Neural cell (in vitro differentiated cells): ENCODE data around the gene NCS1. TPM values are rescaled to one million over a fixed set of nuclear protein-coding genes. Genes with fewer than 3 reads are reported as not detected.

Source experiments
- H2AFZ ChIP-seq: fragments of 200-600, 300-800 bp; sonication (generic), shearing (Covaris generic); 2 replicates; pipeline ENCODE4 v1.6.0; 2014; ENCODE audit warnings: low read depth, mild to moderate bottlenecking, antibody characterized with exemption, low read length, moderate library complexity
- H3F3A ChIP-seq: fragments of 200-600 bp; shearing (Covaris generic); 2 replicates; pipeline ENCODE4 v1.6.1; 2016; ENCODE audit warnings: mild to moderate bottlenecking, moderate library complexity, mixed read lengths, antibody characterized with exemption, low read length; ENCODE audit not compliant: insufficient read depth, poor library complexity, severe bottlenecking
- H3K27ac ChIP-seq: fragments of 200-600, 300-800 bp; sonication (generic), shearing (Covaris generic); 2 replicates; pipeline ENCODE4 v1.5.1; 2014; ENCODE audit warnings: mild to moderate bottlenecking, low read length, moderate library complexity
- H3K27me3 ChIP-seq: fragments of 300-800, 200-600 bp; sonication (generic), shearing (Covaris generic); 2 replicates; pipeline ENCODE4 v1.6.0; 2014; ENCODE audit warnings: mild to moderate bottlenecking, low read depth, low read length, moderate library complexity; ENCODE audit not compliant: insufficient read depth
- H3K36me3 ChIP-seq: fragments of 300-800, 200-600 bp; sonication (generic), shearing (Covaris generic); 2 replicates; pipeline ENCODE4 v1.5.1; 2014; ENCODE audit warnings: mild to moderate bottlenecking, antibody characterized with exemption, low read length, moderate library complexity; ENCODE audit not compliant: insufficient read depth
- H3K4me2 ChIP-seq: fragments of 300-800, 200-600 bp; sonication (generic), shearing (Covaris generic); 2 replicates; pipeline ENCODE4 v1.6.0; 2014; ENCODE audit warnings: mild to moderate bottlenecking, low read length
- H3K4me3 ChIP-seq: fragments of 300-800, 200-600 bp; sonication (generic), shearing (Covaris generic); 2 replicates; pipeline ENCODE4 v1.5.1; 2014; ENCODE audit warnings: mild to moderate bottlenecking, low read length, moderate library complexity
- H3K79me2 ChIP-seq: fragments of 200-600 bp; shearing (Covaris generic); replicated peaks from 2 replicates; pipeline ENCODE4 v1.6.0; 2014; ENCODE audit warnings: mild to moderate bottlenecking, low read length, moderate library complexity; ENCODE audit not compliant: insufficient read depth
- H3K9ac ChIP-seq: fragments of 300-800, 200-600 bp; sonication (generic), shearing (Covaris generic); 2 replicates; pipeline ENCODE4 v1.6.1; 2016; ENCODE audit warnings: mild to moderate bottlenecking, low read length, mixed read lengths
- H3K9me2 ChIP-seq: fragments of 200-600 bp; shearing (Covaris generic); 2 replicates; pipeline ENCODE4 v1.6.1; 2016; ENCODE audit warnings: mild to moderate bottlenecking, low read length, mixed read lengths; ENCODE audit not compliant: insufficient read depth
- H3K9me3 ChIP-seq: fragments of 200-600, 300-800 bp; sonication (generic), shearing (Covaris generic); 2 replicates; pipeline ENCODE4 v1.6.1; 2016; ENCODE audit warnings: mild to moderate bottlenecking, mixed run types, low read length, moderate library complexity, mixed read lengths
- H4K20me1 ChIP-seq: fragments of 200-600 bp; shearing (Covaris generic); 2 replicates; pipeline ENCODE4 v1.6.1; 2016; ENCODE audit warnings: mild to moderate bottlenecking, mixed run types; ENCODE audit not compliant: insufficient read depth
- EP300 ChIP-seq: fragments of 450-650 bp; conservative IDR thresholded peaks from 2 replicates; pipeline ENCODE4 v1.6.1; 2014; ENCODE audit warnings: antibody characterized with exemption, mild to moderate bottlenecking, moderate library complexity; ENCODE audit not compliant: poor library complexity, severe bottlenecking
- EZH2 ChIP-seq: fragments of 200-600, 300-800 bp; shearing (Covaris generic), sonication (generic); IDR thresholded peaks from 2 replicates; pipeline ENCODE4 v1.6.1; 2014; ENCODE audit warnings: antibody characterized with exemption, low read length, borderline replicate concordance, mild to moderate bottlenecking; ENCODE audit not compliant: insufficient read depth, poor library complexity, severe bottlenecking
- MXI1 ChIP-seq: fragments of 450-650 bp; conservative IDR thresholded peaks from 2 replicates; pipeline ENCODE4 v1.6.1; 2014; ENCODE audit warnings: antibody characterized with exemption, mild to moderate bottlenecking; ENCODE audit not compliant: poor library complexity, severe bottlenecking
- POLR2AphosphoS5 ChIP-seq: IDR thresholded peaks from 2 replicates; pipeline ENCODE4 v1.6.1; 2012
- RAD21 ChIP-seq: fragments of 450-650 bp; conservative IDR thresholded peaks from 2 replicates; pipeline ENCODE4 v1.6.1; 2014; ENCODE audit warnings: antibody characterized with exemption, mild to moderate bottlenecking, moderate library complexity
- SMC3 ChIP-seq: fragments of 450-650 bp; conservative IDR thresholded peaks from 2 replicates; pipeline ENCODE4 v1.6.1; 2014; ENCODE audit warnings: antibody characterized with exemption, mild to moderate bottlenecking, moderate library complexity; ENCODE audit not compliant: poor library complexity
- TAF1 ChIP-seq: IDR thresholded peaks from 2 replicates; pipeline ENCODE4 v1.6.1; 2012; ENCODE audit warnings: low read depth
- polyA plus RNA-seq: library from polyadenylated mRNA; depleted of rRNA; stranded (reverse); fragments of >200 nt; gene quantifications from 2 replicates; pipeline ENCODE4 v1.2.3, GENCODE V29; 2014
- TF ChIP-seq, protein P1 (sequence below): fragments of 450-650 bp; IDR thresholded peaks from 2 replicates; pipeline ENCODE4 v1.5.1; 2014; ENCODE audit warnings: antibody characterized with exemption, mild to moderate bottlenecking, moderate library complexity; ENCODE audit not compliant: poor library complexity, severe bottlenecking
- TF ChIP-seq, protein P2 (sequence below): IDR thresholded peaks from 2 replicates; pipeline ENCODE4 v1.6.1; 2012; ENCODE audit warnings: borderline replicate concordance

Gene NCS1
- polyA plus RNA-seq, 1 donor from 2014 or later, result 73.3 TPM

GRCh38 chr9:130181678-130182380 lies 9.6 kb downstream of the NCS1 start:
- TF ChIP-seq EZH2 (no peak), MXI1 (no peak), RAD21 (no peak)
- TF ChIP-seq, protein P1, sequence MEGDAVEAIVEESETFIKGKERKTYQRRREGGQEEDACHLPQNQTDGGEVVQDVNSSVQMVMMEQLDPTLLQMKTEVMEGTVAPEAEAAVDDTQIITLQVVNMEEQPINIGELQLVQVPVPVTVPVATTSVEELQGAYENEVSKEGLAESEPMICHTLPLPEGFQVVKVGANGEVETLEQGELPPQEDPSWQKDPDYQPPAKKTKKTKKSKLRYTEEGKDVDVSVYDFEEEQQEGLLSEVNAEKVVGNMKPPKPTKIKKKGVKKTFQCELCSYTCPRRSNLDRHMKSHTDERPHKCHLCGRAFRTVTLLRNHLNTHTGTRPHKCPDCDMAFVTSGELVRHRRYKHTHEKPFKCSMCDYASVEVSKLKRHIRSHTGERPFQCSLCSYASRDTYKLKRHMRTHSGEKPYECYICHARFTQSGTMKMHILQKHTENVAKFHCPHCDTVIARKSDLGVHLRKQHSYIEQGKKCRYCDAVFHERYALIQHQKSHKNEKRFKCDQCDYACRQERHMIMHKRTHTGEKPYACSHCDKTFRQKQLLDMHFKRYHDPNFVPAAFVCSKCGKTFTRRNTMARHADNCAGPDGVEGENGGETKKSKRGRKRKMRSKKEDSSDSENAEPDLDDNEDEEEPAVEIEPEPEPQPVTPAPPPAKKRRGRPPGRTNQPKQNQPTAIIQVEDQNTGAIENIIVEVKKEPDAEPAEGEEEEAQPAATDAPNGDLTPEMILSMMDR, result no peak
- Histone ChIP-seq H4K20me1 (peaks cover 6% of the 10 kb centered on the region), H3K79me2 (peaks cover 28% of the 10 kb centered on the region)

DNA sequence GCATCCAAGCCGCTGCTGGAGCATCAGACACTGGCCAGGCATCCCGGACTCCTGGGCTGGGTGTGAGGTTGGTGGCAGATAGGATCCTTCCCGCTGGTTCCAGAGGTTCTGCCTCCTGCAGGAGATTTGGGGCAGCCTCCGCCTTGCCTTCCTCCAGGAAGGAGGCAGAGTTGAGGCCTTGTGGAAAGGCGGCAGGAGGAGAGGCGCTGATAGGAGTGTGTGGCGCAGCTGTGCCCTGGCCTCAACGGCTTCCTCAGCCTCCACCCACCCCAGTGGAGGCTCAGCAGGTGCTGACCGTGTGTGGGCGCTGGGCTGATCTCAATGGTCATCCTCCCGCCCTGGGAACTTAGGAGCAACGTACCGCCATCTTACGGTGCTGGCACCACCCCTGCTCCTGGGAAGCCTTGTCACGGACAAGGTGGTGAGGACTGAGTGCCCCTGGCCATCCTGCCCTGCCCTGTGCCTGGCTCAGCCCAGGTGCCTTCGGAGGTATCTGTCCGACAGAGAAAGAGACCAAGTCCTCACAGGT lies 10.2 kb downstream of the NCS1 start:
- peaks cover 6% of the 10 kb centered on the region for H4K20me1 ChIP-seq
- H2AFZ ChIP-seq, result no peak overlapping the region

More at GRCh38 chr9:130181678-130182380, 9.6 kb downstream of the NCS1 start:
- Histone ChIP-seq H3K27me3 (no peaks in the 10 kb centered on the region), H2AFZ (no peak overlapping the region), H3F3A (no peaks in the 10 kb centered on the region), H3K36me3 (no peaks in the 10 kb centered on the region), H3K4me2 (no peak overlapping the region), H3K9ac (no peak overlapping the region), H3K9me3 (no peaks in the 10 kb centered on the region), H3K4me3 (no peak overlapping the region), H3K27ac (no peak overlapping the region), H3K9me2 (no peaks in the 10 kb centered on the region)

More for the DNA sequence above, 10.2 kb downstream of the NCS1 start:
- no peak for TF ChIP-seq TAF1
- no peak for TF ChIP-seq MXI1
- TF ChIP-seq RAD21, result no peak
- no peak for TF ChIP-seq SMC3
- TF ChIP-seq EZH2, result no peak
- no peak for TF ChIP-seq POLR2AphosphoS5
- TF ChIP-seq, protein P2, sequence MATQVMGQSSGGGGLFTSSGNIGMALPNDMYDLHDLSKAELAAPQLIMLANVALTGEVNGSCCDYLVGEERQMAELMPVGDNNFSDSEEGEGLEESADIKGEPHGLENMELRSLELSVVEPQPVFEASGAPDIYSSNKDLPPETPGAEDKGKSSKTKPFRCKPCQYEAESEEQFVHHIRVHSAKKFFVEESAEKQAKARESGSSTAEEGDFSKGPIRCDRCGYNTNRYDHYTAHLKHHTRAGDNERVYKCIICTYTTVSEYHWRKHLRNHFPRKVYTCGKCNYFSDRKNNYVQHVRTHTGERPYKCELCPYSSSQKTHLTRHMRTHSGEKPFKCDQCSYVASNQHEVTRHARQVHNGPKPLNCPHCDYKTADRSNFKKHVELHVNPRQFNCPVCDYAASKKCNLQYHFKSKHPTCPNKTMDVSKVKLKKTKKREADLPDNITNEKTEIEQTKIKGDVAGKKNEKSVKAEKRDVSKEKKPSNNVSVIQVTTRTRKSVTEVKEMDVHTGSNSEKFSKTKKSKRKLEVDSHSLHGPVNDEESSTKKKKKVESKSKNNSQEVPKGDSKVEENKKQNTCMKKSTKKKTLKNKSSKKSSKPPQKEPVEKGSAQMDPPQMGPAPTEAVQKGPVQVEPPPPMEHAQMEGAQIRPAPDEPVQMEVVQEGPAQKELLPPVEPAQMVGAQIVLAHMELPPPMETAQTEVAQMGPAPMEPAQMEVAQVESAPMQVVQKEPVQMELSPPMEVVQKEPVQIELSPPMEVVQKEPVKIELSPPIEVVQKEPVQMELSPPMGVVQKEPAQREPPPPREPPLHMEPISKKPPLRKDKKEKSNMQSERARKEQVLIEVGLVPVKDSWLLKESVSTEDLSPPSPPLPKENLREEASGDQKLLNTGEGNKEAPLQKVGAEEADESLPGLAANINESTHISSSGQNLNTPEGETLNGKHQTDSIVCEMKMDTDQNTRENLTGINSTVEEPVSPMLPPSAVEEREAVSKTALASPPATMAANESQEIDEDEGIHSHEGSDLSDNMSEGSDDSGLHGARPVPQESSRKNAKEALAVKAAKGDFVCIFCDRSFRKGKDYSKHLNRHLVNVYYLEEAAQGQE, result no peak
- no peak for TF ChIP-seq EP300
- TF ChIP-seq, protein P1, result no peak
- H3K9me2 ChIP-seq, result no peaks in the 10 kb centered on the region
- H3K79me2 ChIP-seq, result peaks cover 31% of the 10 kb centered on the region
- H3K27ac ChIP-seq, result no peak overlapping the region
- H3K4me3 ChIP-seq, result no peak overlapping the region
- H3K4me2 ChIP-seq, result no peak overlapping the region
- no peaks in the 10 kb centered on the region for H3F3A ChIP-seq
- no peaks in the 10 kb centered on the region for H3K9me3 ChIP-seq
- no peaks in the 10 kb centered on the region for H3K36me3 ChIP-seq
- H3K27me3 ChIP-seq, result no peaks in the 10 kb centered on the region
- H3K9ac ChIP-seq, result no peak overlapping the region
